HT1080 (cell line): ENCODE data around the gene ABCA9. TPM values are rescaled to one million over a fixed set of nuclear protein-coding genes. Genes with fewer than 3 reads are reported as not detected.
"Not testable (repeated sequence)": the region's sequence is repeated elsewhere in the genome, so short reads cannot be mapped to it uniquely, and the experiment has no call there.

Experiments
- DNase-seq: peaks from one replicate; pipeline ENCODE4 v3.0.0-alpha.2; 2015; ENCODE audit warnings: low read depth
- polyA plus RNA-seq, 2 experiments: library from polyadenylated mRNA; depleted of rRNA; stranded (reverse); fragments of >200 nt; gene quantifications; 2 replicates each; pipeline ENCODE4 v1.2.3, GENCODE V29; 2015
- total RNA-seq: library from RNA; depleted of rRNA; stranded (reverse); fragments of >200 nt; shearing (Covaris generic); gene quantifications from 2 replicates; pipeline ENCODE4 v1.2.3, GENCODE V29; 2014; rRNA removed

Gene ABCA9, protein sequence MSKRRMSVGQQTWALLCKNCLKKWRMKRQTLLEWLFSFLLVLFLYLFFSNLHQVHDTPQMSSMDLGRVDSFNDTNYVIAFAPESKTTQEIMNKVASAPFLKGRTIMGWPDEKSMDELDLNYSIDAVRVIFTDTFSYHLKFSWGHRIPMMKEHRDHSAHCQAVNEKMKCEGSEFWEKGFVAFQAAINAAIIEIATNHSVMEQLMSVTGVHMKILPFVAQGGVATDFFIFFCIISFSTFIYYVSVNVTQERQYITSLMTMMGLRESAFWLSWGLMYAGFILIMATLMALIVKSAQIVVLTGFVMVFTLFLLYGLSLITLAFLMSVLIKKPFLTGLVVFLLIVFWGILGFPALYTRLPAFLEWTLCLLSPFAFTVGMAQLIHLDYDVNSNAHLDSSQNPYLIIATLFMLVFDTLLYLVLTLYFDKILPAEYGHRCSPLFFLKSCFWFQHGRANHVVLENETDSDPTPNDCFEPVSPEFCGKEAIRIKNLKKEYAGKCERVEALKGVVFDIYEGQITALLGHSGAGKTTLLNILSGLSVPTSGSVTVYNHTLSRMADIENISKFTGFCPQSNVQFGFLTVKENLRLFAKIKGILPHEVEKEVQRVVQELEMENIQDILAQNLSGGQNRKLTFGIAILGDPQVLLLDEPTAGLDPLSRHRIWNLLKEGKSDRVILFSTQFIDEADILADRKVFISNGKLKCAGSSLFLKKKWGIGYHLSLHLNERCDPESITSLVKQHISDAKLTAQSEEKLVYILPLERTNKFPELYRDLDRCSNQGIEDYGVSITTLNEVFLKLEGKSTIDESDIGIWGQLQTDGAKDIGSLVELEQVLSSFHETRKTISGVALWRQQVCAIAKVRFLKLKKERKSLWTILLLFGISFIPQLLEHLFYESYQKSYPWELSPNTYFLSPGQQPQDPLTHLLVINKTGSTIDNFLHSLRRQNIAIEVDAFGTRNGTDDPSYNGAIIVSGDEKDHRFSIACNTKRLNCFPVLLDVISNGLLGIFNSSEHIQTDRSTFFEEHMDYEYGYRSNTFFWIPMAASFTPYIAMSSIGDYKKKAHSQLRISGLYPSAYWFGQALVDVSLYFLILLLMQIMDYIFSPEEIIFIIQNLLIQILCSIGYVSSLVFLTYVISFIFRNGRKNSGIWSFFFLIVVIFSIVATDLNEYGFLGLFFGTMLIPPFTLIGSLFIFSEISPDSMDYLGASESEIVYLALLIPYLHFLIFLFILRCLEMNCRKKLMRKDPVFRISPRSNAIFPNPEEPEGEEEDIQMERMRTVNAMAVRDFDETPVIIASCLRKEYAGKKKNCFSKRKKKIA (N-terminal part only)
- not detected in 2 replicates for total RNA-seq
- not detected in 2 replicates for polyA plus RNA-seq (2015; cell fraction: cytosol; rRNA removed)
- polyA plus RNA-seq (2015; cell fraction: nucleus; rRNA removed): not detected in 2 replicates

DNA sequence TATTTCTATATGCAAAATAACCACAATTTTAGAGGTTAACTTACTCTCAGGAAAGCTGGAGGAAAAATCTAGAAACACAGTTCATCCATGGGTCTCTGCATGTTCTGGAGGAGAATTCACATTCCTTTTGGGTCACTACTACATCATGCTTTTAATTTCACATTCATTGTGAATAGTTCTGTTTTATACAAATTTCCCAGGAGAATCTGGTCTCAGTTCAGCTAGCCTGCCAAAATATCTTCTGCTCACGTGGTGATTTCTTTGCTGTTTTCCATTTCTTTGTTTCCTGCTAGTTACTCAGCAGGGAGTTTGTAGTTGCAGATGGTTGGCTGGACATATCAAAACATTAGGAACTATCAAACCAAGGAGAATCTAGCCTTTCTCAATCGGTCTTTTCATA, at the start of gene ABCA9:
TSS of gene ABCA9 (minus strand) at position 106 of the 400 bp plus-strand sequence. CDS start 9,801 bp downstream, outside the sequence.
- no peak for DNase-seq

DNA sequence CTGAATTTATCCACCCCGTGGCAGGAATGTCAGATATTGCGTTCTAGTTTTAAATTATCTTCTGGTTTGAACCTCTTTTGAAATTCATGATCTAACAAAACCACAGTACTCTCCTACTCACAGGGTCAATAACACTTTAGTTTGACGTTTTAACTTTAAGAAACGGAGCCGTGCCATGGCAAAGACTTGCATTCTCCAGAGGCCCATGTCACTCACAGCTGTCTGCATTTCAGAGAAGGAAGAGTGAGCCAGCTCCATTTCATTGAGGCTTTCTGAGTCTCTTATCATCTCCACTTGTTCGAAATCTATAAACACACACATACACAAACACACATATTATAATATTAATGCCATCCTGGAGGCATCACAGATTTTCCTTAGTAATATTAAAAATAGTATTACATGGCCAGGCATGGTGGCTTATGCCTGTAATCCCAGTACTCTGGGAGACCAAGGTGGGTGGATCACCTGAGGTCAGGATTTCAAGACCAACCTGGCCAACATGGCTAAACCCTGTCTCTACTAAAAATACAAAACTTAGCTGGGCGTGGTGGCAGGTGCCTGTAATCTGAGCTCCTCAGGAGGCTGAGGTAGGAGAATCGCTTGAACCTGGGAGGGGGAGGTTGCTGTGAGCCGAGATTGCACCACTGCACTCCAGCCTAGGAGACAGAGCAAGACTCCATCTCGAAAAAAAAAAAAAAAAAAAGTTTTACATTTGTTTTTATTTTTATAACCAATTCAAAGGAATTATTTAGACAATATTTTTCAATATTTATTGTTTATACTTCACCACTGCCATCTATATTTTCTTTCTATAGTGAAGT, 45.4 kb upstream of the ABCA9 start:
- DNase-seq: no peak

DNA sequence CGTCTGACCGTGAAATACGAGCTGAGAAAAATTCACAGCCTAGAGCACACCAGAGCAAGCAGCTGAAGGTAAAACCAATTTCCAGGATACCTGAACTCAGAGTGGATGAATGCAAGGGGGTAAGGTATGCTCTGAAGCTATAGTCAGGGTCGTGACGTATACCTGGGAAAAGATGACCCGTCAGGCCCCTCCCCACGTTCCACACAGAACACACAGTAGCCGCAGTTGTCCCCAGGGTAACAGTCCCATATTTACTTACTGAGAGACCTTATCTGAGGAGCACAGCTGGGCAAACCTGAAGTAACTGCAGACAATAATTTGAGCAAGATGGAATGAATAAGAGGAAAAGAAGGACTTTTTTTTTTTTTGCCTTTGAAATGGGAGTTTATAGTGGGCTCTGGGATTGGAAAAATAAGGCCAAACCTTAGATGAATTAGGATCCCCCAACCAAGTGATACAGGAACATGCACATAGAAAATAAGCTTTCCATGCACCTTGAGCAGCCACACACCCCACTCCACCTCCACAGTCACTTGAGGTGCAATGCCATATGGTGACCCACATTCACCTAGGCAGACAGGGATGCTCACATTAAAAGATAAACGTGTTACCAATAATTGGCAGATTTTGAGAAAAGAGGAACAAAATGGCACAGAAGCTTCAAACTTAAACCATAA, 43.0 kb upstream of the ABCA9 start:
- no peak for DNase-seq

DNA sequence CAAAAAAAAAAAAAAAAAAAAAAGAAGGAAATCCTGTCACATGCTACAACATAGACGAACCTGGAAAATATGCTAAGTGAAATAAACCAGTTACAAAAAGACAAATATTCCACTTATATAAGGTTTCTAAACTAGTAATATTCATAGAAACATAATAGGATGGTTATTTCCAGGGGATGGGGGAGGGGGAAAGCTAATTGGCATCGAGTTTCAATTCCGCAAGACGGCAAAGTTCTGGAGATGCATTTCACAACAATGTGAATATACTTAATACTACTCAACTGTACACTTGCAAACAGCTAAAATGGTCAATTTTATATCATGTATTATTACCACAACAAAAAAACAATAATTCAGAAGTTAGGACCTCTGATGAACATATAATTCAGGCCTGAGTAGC, 37.9 kb upstream of the ABCA9 start:
- DNase-seq: no peak

DNA sequence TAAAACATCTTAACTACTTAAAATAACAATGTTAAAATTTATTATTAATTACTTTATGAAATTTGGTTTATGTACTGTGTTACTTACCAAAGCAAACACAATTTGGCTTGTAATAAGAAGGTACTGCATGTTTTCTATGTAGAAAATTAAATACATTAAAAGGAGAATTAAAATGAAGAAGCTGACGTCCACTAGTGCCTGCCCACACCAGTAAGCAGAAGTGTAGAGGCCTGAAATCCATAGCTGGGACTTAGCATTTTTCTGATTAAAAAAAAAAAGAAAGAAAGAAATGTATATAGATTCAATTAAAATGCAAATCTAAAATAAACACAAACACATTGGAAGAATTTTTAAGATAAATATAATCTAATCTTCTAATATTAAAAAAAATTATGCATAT, 35.8 kb upstream of the ABCA9 start:
- no peak for DNase-seq

DNA sequence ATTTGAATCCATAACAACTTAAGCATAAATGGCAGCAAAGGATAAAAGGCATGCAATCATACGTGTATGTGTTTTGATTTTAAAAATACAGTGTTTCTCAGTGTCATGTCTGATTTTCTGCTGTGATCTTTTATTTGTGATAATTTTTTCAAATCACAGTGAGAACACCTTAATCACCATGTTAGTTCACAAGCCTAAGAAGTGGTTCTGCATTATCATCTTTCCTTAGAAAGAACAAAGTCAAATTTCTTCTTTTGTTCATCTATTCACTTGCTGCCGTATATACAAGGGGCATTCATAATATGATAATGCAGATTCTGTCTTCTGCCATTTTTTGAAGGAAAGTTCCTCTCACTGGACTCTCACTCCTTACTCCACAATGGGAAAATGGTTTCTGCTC, 33.3 kb upstream of the ABCA9 start:
- DNase-seq: no peak

DNA sequence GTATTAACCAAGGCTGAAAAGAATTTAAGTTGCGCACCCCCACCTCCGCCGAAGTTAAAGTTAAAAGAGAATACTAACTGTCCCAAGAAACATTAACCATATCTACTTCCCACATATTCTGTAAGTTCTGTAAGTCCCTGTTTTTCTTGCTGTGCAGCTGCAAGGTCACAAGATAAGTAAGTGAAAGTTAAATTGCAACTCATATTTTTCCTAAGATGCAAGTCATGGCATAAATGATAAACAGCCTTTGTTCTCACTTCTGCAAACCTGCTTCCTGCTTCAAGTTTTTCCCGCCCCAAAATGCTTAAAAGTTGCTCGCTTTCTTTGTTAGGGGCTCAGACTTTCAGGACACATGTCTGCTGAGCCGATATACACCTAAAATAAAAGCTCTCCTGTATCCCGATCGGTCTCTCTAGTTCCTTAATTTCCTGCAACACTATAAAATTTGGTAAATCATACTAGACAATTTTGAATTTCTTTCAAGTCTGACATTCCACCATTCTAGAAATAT, 32.6 kb upstream of the ABCA9 start:
- DNase-seq: no peak

DNA sequence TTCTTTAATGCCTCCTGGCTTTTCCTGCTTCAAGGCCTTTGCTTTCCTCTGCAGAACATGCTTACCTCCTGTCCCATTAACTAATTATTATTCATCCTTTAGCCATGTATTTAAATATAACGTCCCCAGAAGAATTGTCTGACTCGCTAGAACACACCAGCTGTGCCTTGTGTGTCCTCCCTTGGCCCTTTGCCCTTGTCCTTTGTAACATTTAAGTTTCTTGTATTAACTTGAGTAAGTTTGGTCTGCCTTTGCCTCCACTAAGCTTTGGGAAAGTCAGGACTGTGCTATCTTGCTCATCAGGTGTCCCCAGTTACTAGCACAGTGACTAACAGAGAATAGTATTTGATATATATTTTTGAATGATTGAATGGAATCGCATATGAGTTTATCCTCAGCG, 29.6 kb upstream of the ABCA9 start:
- no peak for DNase-seq

DNA sequence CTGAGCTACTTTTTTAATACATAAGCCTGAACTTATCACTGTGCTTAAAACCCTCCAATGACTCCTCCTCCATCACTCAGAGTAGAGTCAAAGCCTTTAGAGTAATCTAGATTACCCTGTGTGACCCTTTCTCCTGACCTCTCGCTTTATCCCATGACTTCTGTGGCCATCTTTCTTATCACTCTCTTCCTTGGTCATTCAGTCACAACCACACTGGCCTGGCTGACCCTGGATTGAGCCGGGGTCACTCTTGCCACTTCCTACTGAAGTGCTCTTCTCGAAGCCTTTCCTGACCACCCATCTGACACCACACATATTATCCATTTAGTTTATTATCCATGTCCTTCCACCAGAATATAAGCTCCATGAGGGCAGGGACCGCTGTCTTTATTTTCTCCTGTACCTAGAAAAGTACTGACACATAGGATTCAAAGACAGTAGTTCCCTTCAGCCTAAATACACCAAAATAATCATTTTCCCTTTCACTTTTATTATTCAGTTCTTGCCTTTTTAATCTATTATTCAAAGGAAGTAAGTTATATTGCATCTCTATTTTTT, 28.0 kb upstream of the ABCA9 start:
- no peak for DNase-seq

DNA sequence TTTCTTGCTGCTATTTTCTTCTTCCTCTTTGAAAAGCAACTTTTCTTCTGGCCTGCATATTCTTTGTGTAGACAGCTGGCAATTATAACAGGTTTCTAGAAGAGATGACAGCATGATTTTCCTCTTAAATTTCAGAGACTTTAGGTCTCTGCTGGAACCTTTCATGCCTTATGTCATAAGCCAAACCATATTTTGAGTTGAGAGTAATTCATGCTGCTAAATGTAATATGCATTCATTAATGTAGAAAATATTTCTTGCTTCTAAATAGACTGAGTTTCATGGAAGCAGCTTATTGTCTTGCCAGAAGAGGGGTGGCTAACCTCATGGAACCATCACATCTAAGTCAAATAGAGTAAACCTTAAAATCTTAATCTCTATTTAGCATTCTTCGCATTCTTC, 25.9 kb upstream of the ABCA9 start:
- no peak for DNase-seq

DNA sequence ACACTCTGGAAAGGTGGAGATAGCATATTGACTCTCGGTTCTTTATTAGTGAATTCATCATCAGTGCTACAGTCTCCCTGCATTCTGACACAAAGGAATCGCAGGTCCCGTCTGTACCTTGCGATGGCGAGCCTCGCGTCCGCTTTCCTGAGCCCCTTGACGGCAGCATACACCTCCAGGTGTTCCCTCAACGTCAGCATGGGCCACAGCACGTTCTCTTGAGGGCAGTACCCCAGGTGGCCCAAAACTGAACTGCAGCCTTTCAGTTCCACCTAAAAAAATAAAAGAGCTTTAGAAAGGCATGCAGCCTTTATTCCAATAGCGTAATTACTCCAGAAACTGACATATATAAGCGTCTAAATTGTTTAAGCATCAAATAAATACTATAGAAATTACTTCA, 24.2 kb upstream of the ABCA9 start:
- peak; percentile 7 for DNase-seq

DNA sequence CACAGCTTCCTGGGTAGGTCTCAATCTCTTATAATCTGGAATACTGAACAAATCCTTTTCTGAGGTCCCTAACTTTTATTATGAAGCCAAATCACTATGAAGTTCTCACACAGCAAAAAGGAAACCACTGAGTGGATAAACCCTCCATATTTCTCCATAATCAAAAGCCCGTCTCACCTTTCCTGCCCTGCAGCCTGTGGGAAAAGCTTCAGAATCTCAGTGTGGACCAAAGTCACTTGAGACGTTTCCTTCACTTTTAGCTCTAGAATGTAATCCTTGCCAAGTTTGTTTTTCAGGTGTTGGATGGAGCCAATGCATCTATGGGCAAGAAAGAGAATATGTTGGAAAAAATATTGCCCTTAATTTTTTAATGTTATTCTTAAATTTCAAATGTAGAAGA, 22.0 kb upstream of the ABCA9 start:
- DNase-seq: no peak

DNA sequence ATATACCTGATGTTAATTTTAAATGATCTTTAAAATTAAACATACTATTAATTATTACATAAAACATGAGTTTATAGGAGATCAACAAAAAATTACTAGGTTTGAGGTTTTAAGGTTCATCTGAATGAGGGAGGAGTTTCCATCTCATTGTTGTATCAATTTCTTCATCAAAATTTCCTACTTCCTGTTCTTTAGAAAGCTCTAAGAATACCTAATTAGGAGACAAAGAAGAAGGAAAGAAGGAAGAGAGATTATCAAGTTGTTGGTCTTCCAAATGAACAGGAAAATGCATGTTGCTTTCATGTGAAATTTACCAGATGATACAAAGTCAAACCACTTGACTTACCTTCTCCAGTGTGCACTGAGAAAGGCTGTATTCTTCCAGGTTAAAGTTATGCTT, 18.1 kb upstream of the ABCA9 start:
- DNase-seq: no peak

DNA sequence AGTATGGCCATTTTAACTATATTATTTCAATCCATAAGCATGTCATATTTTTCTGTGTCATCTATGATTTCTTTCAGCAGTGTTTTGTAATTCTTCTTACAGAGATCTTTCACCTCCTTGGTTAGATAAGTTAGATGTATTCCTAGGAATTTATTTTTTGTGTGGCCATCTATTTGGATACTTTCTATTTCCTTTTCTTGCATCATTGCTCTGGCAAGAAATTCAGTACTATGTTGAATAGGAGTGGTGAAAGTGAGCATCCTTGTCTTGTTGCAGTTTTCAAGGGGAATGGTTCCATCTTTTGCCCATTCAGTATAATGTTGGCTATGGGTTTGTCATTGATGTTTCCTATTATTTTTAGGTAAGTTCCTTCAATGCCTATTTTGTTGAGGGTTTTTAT, 15.1 kb upstream of the ABCA9 start:
- no peak for DNase-seq

DNA sequence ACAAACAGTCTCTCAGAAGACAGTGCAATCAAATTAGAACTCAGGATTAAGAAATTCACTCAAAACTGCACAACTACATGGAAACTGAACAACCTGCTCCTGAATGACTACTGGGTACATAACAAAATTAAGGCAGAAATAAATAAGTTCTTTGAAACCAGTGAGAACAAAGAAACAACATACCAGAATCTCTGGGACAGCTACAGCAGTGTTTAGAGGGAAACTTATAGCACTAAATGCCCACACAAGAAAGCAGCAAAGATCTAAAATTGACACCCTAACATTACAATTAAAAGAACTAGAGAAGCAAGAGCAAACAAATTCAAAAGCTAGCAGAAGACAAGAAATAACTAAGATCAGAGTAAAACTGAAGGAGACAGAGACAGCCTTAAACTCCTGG, 12.7 kb upstream of the ABCA9 start:
- not testable (repeated sequence) for DNase-seq

DNA sequence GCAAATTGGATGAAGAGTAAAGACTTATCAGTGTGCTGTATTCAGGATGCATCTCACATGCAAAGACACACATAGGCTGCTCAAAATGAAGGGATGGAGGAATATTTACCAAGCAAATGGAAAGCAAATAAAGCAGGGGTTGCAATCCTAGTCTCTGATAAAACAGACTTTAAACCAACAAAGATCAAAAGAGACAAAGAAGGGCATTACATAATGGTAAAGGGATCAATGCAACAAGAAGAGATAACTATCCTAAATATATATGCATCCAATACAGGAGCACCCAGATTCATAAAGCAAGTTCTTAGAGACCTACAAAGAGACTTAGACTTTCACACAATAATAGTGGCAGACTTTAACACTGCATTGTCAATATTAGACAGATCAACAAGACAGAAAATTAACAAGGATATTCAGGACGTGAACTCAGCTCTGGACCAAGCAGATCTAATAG, 12.1 kb upstream of the ABCA9 start:
- DNase-seq: not testable (repeated sequence)

DNA sequence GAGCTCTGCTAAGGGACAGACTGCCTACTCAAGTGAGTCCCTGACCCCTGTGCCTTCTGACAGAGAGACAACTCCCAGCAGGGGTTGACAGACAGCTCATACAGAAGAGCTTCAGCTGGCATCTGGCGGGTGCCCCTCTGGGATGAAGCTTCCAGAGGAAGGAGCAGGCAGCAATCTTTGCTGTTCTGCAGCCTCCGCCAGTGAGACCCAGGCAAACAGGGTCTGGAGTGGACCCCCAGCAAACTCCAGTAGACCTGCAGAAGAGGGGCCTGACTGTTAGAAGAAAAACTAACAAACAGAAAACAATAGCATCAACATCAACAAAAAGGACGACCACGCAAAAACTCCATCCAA, 10.5 kb upstream of the ABCA9 start:
- DNase-seq: not testable (repeated sequence)

DNA sequence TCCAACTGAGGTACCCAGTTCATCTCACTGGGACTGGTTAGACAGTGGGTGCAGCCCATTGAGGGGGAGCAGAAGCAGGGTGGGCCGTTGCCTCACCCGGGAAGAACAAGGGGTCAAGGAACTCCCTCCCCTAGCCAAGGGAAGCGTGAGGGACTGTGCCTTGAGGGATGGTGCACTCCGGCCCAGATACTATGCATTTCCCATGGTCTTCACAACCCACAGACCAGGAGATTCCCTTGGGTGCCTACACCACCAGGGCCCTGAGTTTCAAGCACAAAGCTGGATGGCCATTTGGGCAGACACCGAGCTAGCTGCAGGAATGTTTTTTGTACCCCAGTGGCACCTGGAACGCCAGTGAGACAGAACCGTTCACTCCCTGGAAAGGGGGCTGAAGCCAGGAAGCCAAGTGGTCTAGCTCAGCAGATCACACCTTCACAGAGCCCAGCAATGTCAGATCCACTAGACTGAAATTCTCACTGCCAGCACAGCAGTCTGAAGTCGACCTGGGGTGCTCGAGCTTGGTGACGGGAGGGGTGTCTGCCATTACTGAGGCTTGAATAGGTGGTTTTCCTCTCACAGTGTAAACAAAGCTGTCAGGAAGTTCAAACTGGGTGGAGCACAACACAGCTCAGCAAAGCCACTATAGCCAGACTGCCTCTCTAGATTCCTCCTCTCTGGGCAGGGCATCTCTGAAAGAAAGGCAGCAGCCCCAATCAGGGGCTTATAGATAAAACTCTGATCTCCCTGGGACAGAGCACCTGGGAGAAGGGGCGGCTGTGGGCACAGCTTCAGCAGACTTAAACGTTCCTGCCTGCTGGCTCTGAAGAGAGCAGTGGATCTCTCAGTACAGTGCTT, 9.9 kb upstream of the ABCA9 start:
- not testable (repeated sequence) for DNase-seq
